Activated T-cell treated with anti-CD3 and anti-CD28 coated beads for 48 hours (primary cell): ENCODE measurements around the gene CCDC50.

Experiments
- DNase-seq: peaks from one replicate; pipeline ENCODE4 v3.0.0-alpha.2; 2020; ENCODE audit warnings: low read depth

CCDC50 gene

DNA sequence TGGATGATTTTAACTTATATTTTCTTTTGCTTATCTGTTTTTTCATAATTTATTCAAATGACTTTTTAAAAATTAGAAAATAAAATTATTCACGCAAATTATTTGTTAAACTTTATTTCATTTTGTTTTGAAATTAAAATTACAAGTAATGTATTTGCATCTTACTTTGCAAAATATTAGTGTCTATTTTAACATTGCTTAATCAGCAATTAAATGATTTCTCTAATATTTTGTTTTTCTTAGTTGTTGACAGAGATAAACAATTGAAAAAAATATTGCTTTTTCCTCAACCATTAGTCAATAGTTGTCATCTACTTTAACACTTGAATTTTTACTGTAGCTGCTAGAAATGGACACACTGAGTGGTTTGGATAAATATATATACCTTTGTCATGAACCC lies 99.0 kb downstream of the CCDC50 start:
- DNase-seq = no peak

DNA sequence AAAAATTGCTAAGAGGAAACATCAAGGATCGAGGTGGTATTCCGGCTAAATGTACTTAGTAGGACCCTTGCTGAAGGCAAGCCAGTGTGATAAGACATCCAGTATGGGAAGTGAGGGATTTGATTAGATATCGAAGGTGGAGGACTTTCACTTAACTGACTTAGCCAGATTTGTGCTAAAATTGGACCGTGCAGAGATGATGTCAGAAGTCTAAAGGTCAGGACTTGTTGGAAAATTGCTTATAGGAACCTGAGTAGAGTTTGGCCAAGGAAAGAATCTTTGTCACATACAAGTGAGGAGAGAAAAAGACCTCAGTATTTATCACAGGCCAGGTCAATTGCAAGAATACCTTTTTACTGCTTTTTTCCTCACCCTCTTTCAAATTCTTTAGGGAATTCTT lies 100.9 kb downstream of the CCDC50 start:
- no peak for DNase-seq

GRCh38 chr3:191431160-191431822 lies 102.1 kb downstream of the CCDC50 start:
- DNase-seq = no peak

GRCh38 chr3:191432162-191432561 lies 103.0 kb downstream of the CCDC50 start:
- DNase-seq = no peak

DNA sequence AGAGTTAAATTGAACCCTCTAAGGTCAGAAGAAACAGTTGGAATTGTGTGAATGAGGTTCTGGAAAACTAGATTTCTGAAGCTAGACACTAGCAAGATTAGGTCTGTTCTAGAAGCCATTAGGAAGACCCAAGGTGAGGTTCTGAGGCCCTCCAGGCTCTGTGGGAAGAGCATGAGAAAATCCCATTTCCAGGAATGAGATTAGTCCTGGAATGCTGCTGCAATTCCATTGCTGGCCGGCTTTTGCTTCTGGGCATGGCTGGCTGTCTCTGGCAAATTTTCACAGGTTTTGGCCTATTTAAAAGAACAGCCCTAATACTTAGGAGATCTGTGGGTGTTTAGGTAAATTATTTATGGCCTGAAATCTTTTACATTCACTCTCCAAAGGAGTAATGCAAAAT lies 104.8 kb downstream of the CCDC50 start:
- no peak for DNase-seq

DNA sequence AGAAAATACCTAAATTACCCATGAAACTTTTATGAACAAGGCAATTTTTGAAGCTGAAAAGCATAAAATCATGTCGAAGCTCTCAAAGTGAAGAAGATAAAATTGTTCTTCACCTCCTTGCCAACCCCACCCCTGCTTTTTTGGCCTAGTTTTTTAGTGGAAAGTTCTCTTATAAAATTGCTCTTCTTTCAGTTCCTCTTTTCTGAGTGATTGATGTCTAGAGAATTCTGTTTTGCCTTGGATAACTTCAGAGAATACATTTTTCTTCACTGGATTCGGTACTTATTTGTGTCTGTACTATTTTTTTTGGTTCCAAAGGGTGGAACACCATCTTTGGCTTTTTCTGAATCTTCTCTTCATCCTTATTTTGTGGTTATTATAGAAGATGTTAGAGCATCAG lies 106.8 kb downstream of the CCDC50 start:
- no peak for DNase-seq

GRCh38 chr3:191438150-191438814 lies 109.1 kb downstream of the CCDC50 start:
- DNase-seq = no peak

- no peak for DNase-seq
Observed at GRCh38 chr3:191440532-191440931, 111.3 kb downstream of the CCDC50 start.

DNA sequence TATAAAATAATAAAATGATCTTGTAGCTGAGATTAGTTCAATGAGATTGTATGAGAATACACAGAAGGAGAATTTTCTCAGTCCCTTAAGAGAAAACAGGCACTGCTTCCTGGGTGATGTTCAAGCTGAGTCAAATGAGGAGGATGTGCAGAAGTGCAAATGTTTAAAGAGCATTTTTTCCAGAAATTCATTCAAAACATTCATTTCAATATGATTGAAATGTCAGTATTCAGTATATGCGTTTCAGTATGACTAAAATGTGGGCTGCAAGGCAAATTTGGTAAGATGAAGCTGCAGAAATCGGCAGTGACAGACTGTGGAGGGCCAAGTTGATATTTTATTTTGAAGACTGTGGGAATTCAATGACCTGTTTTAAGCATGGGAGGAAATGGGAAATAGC lies 112.5 kb downstream of the CCDC50 start:
- no peak for DNase-seq

DNA sequence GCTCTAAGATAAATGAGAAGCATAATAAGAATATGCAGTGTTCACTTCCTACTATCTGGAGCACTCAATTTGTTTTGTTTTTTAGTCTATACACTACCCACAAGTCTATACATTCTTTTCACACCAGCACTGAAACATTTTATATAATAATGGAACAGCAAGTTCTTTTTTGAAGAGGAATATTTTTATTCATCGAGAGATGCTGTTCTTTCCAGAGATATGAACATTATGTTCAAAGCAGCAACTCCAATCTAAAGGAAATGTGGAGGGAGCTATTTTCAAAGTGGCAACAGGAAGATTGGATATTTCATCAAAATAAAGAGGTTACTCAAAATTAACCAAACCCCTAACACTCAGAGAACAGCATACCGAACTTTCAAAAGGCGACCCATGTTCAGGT lies 115.4 kb downstream of the CCDC50 start:
- no peak for DNase-seq
